Peyer's patch (tissue), 4 donors: Measurements from ENCODE around the gene FOXL1.
A peak's percentile ranks its signal among the peaks of the same experiment; 100 is the strongest.

ENCODE experiments used
- CTCF ChIP-seq, 6 experiments: fragments of 450-650 bp in 4 of 6; fragments of 200-600 bp in 2 of 6; sonication (generic) in 1 of 6; IDR thresholded peaks; one replicate each; pipeline ENCODE4 v1.5.1; 2017 to 2019; ENCODE audit warnings: antibody characterized with exemption in 6 of 6, mild to moderate bottlenecking in 3 of 6, moderate library complexity in 1 of 6
- POLR2A ChIP-seq, 2 donors: fragments of 450-650 bp; IDR thresholded peaks; one replicate each; pipeline ENCODE4 v1.5.1; 2017; ENCODE audit warnings: antibody characterized with exemption in 2 of 2, mild to moderate bottlenecking in 2 of 2, moderate library complexity in 2 of 2

- peak; percentile 42 to 69 for TF ChIP-seq POLR2A (IDR thresholded peaks at IDR 0.05)
- no peak for TF ChIP-seq CTCF (IDR thresholded peaks at IDR 0.05)
Observed at GRCh38 chr16:86554917-86555703, 23.2 kb upstream of the FOXL1 start, which contains the start of gene MTHFSD.
